ENCODE measurements around the gene CRTC3. TPM values are rescaled to one million over a fixed set of nuclear protein-coding genes. Genes with fewer than 3 reads are reported as not detected.
"Not testable (repeated sequence)": the region's sequence is repeated elsewhere in the genome, so short reads cannot be mapped to it uniquely, and the experiment has no call there.

The CRTC3 gene
- polyA plus RNA-seq, 2 donors, result 5.0 to 7.1 TPM

- H3K27ac ChIP-seq (ENCODE audit: low read depth in 2 of 2, low read length in 1 of 2); H3K36me3 ChIP-seq (ENCODE audit: control insufficient read depth in 2 of 2, insufficient read depth in 2 of 2, low read length in 1 of 2); H3K4me1 ChIP-seq (ENCODE audit: control insufficient read depth in 2 of 2, insufficient read depth in 2 of 2, low read length in 1 of 2); H3K9me3 ChIP-seq (ENCODE audit: control insufficient read depth in 2 of 2, insufficient read depth in 1 of 2, low read depth in 1 of 2, low read length in 1 of 2); H3K27me3 ChIP-seq (ENCODE audit: control insufficient read depth in 1 of 2, insufficient read depth in 2 of 2, low read length in 2 of 2); H3K4me3 ChIP-seq (ENCODE audit: low read depth in 1 of 2, low read length in 2 of 2): not testable (repeated sequence)
- WGBS, 2 donors, result 61 to 64% methylated on average over 7 of the region's 7 CpGs
These were observed 127.9 kb downstream of the CRTC3 start for GRCh38 chr15:90657520-90658172.

- Histone ChIP-seq H3K4me3 (ENCODE audit: low read depth in 1 of 2, low read length in 2 of 2) (no peak overlapping the region), H3K36me3 (ENCODE audit: control insufficient read depth in 2 of 2, insufficient read depth in 2 of 2, low read length in 1 of 2) (no peaks in the 10 kb centered on the region), H3K27ac (ENCODE audit: low read depth in 2 of 2, low read length in 1 of 2) (no peak overlapping the region), H3K4me1 (ENCODE audit: control insufficient read depth in 2 of 2, insufficient read depth in 2 of 2, low read length in 1 of 2) (peaks cover 0 to 2% of the 10 kb centered on the region in 2 donors), H3K27me3 (ENCODE audit: control insufficient read depth in 1 of 2, insufficient read depth in 2 of 2, low read length in 2 of 2) (no peaks in the 10 kb centered on the region), H3K9me3 (ENCODE audit: control insufficient read depth in 2 of 2, insufficient read depth in 1 of 2, low read depth in 1 of 2, low read length in 1 of 2) (no peaks in the 10 kb centered on the region)
- WGBS, 2 donors, result 77 to 87% methylated on average over 4 of the region's 4 CpGs
These were observed 129.8 kb downstream of the CRTC3 start for GRCh38 chr15:90659481-90659880.

DNA sequence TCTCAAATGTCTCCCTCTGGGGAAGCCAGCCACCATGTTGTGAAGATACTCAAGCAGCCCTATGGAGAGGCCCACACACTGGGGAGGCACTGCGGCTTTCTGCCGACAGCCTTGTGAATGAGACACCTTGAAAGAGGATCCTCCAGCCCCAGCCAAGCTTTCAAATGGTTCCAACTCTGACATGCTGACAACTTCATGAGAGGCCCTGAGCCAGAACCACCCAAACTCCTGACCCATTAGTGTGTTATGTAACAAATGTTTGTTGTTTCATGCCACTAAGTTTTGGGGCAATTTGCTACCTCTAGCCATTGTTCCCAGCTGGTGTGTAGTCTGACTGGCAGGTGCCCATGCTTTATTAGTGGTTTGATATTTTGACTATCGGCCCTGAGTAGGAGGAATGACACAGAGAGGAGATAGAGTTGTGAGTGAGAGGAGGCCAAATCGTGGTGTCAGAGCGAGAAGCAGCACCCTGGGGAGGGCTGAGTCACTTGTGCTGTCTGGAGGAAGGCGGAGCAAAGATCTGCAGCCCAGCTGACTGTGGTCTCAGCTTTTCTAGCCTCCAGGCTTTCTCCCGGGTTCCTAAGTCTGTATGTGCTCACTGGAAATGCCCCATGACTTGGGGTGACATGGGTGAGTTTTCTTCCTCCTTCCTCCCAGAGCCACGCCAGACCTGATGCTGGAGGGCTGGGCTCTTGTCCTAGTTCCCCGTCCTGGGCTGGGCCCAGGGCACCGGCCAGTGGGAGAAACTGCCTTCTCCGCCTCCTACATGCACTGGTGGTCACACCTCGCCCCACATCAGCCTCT is 130.7 kb downstream of the CRTC3 start:
- Histone ChIP-seq H3K9me3 (ENCODE audit: control insufficient read depth in 2 of 2, insufficient read depth in 1 of 2, low read depth in 1 of 2, low read length in 1 of 2) (no peaks in the 10 kb centered on the region), H3K27ac (ENCODE audit: low read depth in 2 of 2, low read length in 1 of 2) (peak overlapping the region; percentile 25 to 57), H3K36me3 (ENCODE audit: control insufficient read depth in 2 of 2, insufficient read depth in 2 of 2, low read length in 1 of 2) (no peaks in the 10 kb centered on the region), H3K4me3 (ENCODE audit: low read depth in 1 of 2, low read length in 2 of 2) (no peak overlapping the region), H3K27me3 (ENCODE audit: control insufficient read depth in 1 of 2, insufficient read depth in 2 of 2, low read length in 2 of 2) (no peaks in the 10 kb centered on the region), H3K4me1 (ENCODE audit: control insufficient read depth in 2 of 2, insufficient read depth in 2 of 2, low read length in 1 of 2) (peaks cover 2 to 4% of the 10 kb centered on the region in 2 donors)
- 35 to 42% methylated on average over 12 of the region's 12 CpGs for WGBS, 2 donors

- not testable (repeated sequence) for H3K36me3 ChIP-seq (ENCODE audit: control insufficient read depth in 2 of 2, insufficient read depth in 2 of 2, low read length in 1 of 2); H3K4me1 ChIP-seq (ENCODE audit: control insufficient read depth in 2 of 2, insufficient read depth in 2 of 2, low read length in 1 of 2); H3K4me3 ChIP-seq (ENCODE audit: low read depth in 1 of 2, low read length in 2 of 2); H3K9me3 ChIP-seq (ENCODE audit: control insufficient read depth in 2 of 2, insufficient read depth in 1 of 2, low read depth in 1 of 2, low read length in 1 of 2); H3K27me3 ChIP-seq (ENCODE audit: control insufficient read depth in 1 of 2, insufficient read depth in 2 of 2, low read length in 2 of 2)
- 35 to 51% methylated on average over 4 of the region's 4 CpGs for WGBS, 2 donors
- H3K27ac ChIP-seq (ENCODE audit: low read depth in 2 of 2, low read length in 1 of 2), result peak overlapping the region; percentile 25 to 34
These were observed 131.2 kb downstream of the CRTC3 start for GRCh38 chr15:90660999-90661330.

GRCh38 chr15:90664081-90664461 is 134.3 kb downstream of the CRTC3 start:
- not testable (repeated sequence) for H3K27me3 ChIP-seq (ENCODE audit: control insufficient read depth in 1 of 2, insufficient read depth in 2 of 2, low read length in 2 of 2); H3K9me3 ChIP-seq (ENCODE audit: control insufficient read depth in 2 of 2, insufficient read depth in 1 of 2, low read depth in 1 of 2, low read length in 1 of 2); H3K36me3 ChIP-seq (ENCODE audit: control insufficient read depth in 2 of 2, insufficient read depth in 2 of 2, low read length in 1 of 2); H3K4me1 ChIP-seq (ENCODE audit: control insufficient read depth in 2 of 2, insufficient read depth in 2 of 2, low read length in 1 of 2); H3K27ac ChIP-seq (ENCODE audit: low read depth in 2 of 2, low read length in 1 of 2); H3K4me3 ChIP-seq (ENCODE audit: low read depth in 1 of 2, low read length in 2 of 2)
- whole genome bisulfite sequencing, 2 donors, result 95 to 97% methylated on average over 10 of the region's 10 CpGs

- Histone ChIP-seq H3K36me3 (ENCODE audit: control insufficient read depth in 2 of 2, insufficient read depth in 2 of 2, low read length in 1 of 2) (no peaks in the 10 kb centered on the region), H3K4me1 (ENCODE audit: control insufficient read depth in 2 of 2, insufficient read depth in 2 of 2, low read length in 1 of 2) (peaks cover 2 to 4% of the 10 kb centered on the region in 2 donors), H3K9me3 (ENCODE audit: control insufficient read depth in 2 of 2, insufficient read depth in 1 of 2, low read depth in 1 of 2, low read length in 1 of 2) (no peaks in the 10 kb centered on the region), H3K27ac (ENCODE audit: low read depth in 2 of 2, low read length in 1 of 2) (peak overlapping the region; percentile 77 to 81), H3K27me3 (ENCODE audit: control insufficient read depth in 1 of 2, insufficient read depth in 2 of 2, low read length in 2 of 2) (no peaks in the 10 kb centered on the region), H3K4me3 (ENCODE audit: low read depth in 1 of 2, low read length in 2 of 2) (peak overlapping the region; percentile 70)
- WGBS, 2 donors, result 28 to 31% methylated on average over 28 of the region's 28 CpGs
These were observed 135.0 kb downstream of the CRTC3 start for GRCh38 chr15:90664650-90665287.

DNA sequence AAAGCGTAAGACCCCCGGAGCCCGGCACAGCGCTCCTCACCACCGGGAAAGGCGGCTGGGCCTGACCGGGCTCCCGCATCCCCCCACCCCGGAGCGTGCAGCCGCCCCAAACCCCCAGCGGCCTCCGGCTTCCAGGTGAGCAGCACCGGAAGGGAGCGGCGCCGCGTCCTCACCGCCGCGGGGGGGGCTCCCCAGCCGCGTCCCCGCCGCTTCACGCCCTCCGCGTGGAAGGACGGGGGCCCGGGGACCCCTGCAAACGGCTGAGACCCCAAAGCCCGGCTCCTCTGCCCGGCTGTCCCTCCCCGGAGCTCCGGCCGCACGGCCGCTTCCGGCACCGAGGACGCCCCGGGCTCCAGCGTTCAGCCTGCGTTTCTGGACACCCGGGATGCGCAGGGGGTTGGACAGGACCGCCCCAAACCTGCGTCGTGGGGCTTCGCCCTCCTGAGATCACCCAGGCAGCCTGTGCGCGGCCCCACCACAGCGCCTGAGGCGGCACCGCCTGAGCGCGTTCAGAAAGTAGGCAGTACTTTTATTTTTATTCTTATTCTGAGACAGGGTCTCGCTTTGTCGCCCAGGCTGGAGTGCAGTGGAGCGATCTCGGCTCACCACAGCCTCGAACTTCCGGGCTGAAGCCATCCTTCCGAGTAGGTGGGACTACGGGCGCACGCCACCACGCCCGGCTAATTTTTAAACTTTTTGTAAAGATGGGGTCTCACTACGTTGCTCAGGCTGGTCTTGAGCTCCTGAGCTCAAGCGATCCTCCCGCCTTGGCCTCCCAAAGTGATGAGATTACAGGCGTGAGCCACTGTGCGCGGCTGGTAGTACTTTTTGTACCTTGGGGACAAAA is 135.8 kb downstream of the CRTC3 start:
- peak overlapping the region; percentile 77 to 81 for H3K27ac ChIP-seq (ENCODE audit: low read depth in 2 of 2, low read length in 1 of 2)
- H3K4me3 ChIP-seq (ENCODE audit: low read depth in 1 of 2, low read length in 2 of 2), result peak overlapping the region; percentile 70
- no peaks in the 10 kb centered on the region for H3K27me3 ChIP-seq (ENCODE audit: control insufficient read depth in 1 of 2, insufficient read depth in 2 of 2, low read length in 2 of 2)
- 5% methylated on average over 56 to 75 of the region's 75 CpGs for WGBS, 2 donors
- peaks cover 0 to 4% of the 10 kb centered on the region in 2 donors for H3K4me1 ChIP-seq (ENCODE audit: control insufficient read depth in 2 of 2, insufficient read depth in 2 of 2, low read length in 1 of 2)
- H3K36me3 ChIP-seq (ENCODE audit: control insufficient read depth in 2 of 2, insufficient read depth in 2 of 2, low read length in 1 of 2), result no peaks in the 10 kb centered on the region
- H3K9me3 ChIP-seq (ENCODE audit: control insufficient read depth in 2 of 2, insufficient read depth in 1 of 2, low read depth in 1 of 2, low read length in 1 of 2), result no peaks in the 10 kb centered on the region

GRCh38 chr15:90666135-90666909 is 136.6 kb downstream of the CRTC3 start:
- Histone ChIP-seq H3K4me1 (ENCODE audit: control insufficient read depth in 2 of 2, insufficient read depth in 2 of 2, low read length in 1 of 2) (peaks cover 0 to 4% of the 10 kb centered on the region in 2 donors), H3K9me3 (ENCODE audit: control insufficient read depth in 2 of 2, insufficient read depth in 1 of 2, low read depth in 1 of 2, low read length in 1 of 2) (no peaks in the 10 kb centered on the region), H3K36me3 (ENCODE audit: control insufficient read depth in 2 of 2, insufficient read depth in 2 of 2, low read length in 1 of 2) (no peaks in the 10 kb centered on the region), H3K4me3 (ENCODE audit: low read depth in 1 of 2, low read length in 2 of 2) (peak overlapping the region in 1 of 2 donors; percentile 70), H3K27me3 (ENCODE audit: control insufficient read depth in 1 of 2, insufficient read depth in 2 of 2, low read length in 2 of 2) (no peaks in the 10 kb centered on the region), H3K27ac (ENCODE audit: low read depth in 2 of 2, low read length in 1 of 2) (no peak overlapping the region)
- WGBS, 2 donors, result 89 to 93% methylated on average over 14 of the region's 14 CpGs

All from esophagus (tissue), 2 donors.